Epithelial cell of esophagus (primary cell): ENCODE results near the gene MINPP1.

Experiments
- DNase-seq: peaks from one replicate; pipeline ENCODE4 v3.0.0; 2010; ENCODE audit warnings: low read depth
- H3K4me3 ChIP-seq: 2 replicates; pipeline ENCODE4 v1.5.1; 2011; ENCODE audit warnings: mild to moderate bottlenecking, low read length, control low read depth
- CTCF ChIP-seq: IDR thresholded peaks from 2 replicates; pipeline ENCODE4 v1.5.1; 2011; ENCODE audit warnings: low read depth, mild to moderate bottlenecking, low read length, control low read depth, inconsistent platforms; ENCODE audit not compliant: insufficient read depth; ENCODE audit errors: missing control alignments

Gene MINPP1

DNA sequence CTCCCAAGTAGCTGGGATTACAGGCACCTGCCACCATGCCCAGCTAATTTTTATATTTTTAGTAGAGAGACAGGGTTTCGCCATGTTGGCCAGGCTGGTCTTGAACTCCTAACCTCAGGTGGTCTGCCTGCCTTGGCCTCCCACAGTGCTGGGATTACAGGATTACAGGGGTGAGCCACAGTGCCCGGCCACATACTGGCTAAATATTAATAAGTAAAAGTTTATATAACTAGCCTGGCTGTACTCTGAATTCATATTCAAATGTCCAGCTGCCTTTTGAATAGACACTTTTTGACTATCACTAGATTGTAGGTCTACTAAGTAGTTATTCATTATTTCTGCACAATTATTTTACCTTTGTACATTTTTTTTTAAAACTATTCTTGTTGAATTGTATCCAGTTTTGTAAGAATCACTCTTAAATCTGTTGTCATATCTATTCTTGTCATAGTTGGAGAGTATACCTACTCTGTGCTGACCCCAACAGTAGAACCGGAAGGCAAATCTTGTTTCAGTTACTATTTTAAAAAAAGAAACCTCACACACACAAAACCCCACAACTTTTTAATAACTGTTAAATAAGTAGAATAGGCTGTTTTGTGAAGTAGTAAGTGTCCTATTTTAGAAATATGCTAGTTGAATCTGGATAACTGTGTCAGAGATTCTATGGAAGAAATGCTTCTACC, 29.6 kb downstream of the MINPP1 start:
- TF ChIP-seq CTCF = no peak
- DNase-seq = no peak
- no peak overlapping the region for H3K4me3 ChIP-seq

DNA sequence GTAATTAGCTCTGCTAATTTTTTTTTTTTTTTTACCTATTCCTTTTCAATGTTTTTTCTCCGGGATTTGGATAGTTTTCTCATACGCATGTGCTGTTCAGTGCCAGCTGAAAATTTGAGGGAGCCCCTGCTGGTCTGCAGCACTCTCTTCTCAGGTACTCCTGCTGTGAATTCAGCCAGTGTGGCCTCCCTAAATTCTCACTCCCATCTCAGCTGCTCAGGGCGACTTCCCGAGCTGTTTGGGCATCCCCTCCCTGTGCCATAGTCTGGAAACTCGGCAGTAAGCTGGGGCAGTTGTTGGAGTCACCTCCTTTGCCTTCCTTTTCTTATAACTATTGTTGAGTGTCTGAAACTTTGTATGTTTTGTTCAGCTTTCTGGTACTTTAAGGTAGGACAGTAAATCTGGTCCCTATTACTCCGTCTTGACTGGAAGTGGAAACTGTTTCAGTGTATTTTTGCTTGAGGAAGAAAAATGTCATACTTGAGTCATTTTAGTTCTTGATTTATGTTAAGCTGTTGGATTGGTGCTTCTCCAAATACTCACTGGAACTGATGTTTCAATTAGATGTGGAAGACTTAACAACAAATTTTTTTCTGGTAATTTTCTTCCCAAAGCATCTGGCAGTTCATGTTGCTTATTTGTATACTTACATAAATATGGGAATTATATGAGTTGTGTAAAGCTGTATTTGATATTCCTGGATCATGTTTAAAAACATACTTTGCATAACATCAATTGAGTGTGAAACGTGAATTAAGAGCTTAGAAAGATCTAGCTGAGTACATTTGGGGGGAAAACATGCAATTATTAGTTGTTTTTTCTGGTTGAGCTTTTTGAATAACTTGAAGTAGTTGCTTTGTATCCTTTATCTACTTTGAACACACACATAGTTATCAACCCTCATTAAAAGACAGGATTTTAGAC, 33.7 kb downstream of the MINPP1 start:
- TF ChIP-seq CTCF = no peak
- H3K4me3 ChIP-seq = no peak overlapping the region
- DNase-seq = no peak

GRCh38 chr10:87541114-87541513, 36.4 kb downstream of the MINPP1 start:
- DNase-seq = peak; percentile 25
- no peak overlapping the region for H3K4me3 ChIP-seq
- no peak for TF ChIP-seq CTCF

DNA sequence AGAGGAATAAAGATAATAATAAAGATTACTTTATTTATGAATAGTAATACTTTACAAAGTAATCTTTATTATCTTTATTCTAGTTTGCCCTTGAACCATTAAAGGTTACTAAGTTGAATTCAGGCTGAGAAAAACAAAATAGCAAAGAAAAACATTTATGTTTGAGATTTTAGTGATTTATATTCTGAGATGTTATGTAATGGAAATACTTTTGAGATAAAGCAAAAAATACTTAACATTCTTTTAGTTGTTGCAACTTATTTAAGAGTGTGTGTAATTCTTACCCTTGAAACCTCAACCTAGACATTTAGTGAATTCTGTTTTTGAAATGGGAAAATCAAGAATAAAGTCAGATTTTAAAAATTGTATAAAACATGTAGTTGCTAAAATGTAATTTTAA, 40.0 kb downstream of the MINPP1 start:
- DNase-seq = no peak
- no peak for TF ChIP-seq CTCF
- H3K4me3 ChIP-seq = no peak overlapping the region

- no peak overlapping the region for H3K4me3 ChIP-seq
- no peak for TF ChIP-seq CTCF
- DNase-seq = no peak
Measured at GRCh38 chr10:87545783-87546182, 41.1 kb downstream of the MINPP1 start.

- no peak for TF ChIP-seq CTCF
- H3K4me3 ChIP-seq = no peak overlapping the region
- no peak for DNase-seq
Measured at GRCh38 chr10:87546210-87546609, 41.5 kb downstream of the MINPP1 start.
